IPS-15b (cell line): ENCODE data around the gene SHE.

ENCODE experiments used
- H3K27me3 ChIP-seq: one replicate; pipeline ENCODE4 v1.6.1; 2013; ENCODE audit warnings: low read length; ENCODE audit not compliant: control insufficient read depth, insufficient read depth
- H3K36me3 ChIP-seq: one replicate; pipeline ENCODE4 v1.6.1; 2013; ENCODE audit warnings: low read length; ENCODE audit not compliant: control insufficient read depth, insufficient read depth
- H3K4me1 ChIP-seq: one replicate; pipeline ENCODE4 v1.6.1; 2013; ENCODE audit warnings: mild to moderate bottlenecking, low read length; ENCODE audit not compliant: control insufficient read depth, insufficient read depth
- H3K4me3 ChIP-seq: one replicate; pipeline ENCODE4 v1.5.1; 2013; ENCODE audit warnings: low read depth, low read length
- H3K9ac ChIP-seq: one replicate; pipeline ENCODE4 v1.6.1; 2013; ENCODE audit warnings: low read depth, mild to moderate bottlenecking, low read length
- H3K9me3 ChIP-seq: one replicate; pipeline ENCODE4 v1.6.1; 2013; ENCODE audit warnings: mild to moderate bottlenecking, low read length; ENCODE audit not compliant: control insufficient read depth, insufficient read depth

Gene SHE

DNA sequence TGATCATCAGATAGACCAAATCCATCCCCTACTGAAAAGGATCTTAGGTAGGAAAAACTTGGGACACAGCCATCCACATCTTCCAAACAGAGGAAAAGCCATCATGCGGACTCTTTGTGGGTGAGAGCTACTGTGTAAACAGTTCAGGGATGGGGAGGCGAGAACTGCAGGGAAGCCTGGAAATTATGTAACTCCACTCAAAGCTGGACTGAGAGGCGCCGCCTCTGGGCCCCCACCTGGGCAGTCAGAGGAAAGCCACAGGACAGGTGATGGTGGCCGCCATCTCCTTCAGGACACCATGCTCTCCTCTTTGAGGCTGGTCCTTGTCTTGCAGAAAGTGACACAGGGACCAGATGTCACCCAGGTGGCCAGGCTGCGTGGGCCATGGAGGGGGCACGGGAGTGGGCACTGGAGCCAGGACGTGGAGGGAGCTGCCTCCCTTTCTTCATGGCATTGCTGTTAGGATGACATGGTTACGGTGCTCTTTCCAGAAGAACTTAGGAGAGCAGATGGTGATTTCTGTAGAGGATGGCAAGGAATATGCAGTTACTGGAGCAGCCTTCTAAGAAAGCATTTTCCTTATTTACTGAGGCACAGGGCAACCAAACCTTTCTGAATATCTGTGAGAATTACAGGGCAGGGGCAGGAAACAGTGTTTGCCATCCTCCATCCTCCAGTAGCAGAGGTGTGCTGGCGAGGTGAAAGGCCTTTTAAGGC lies 32.2 kb downstream of the SHE start:
- Histone ChIP-seq H3K36me3 (no peaks in the 10 kb centered on the region), H3K9ac (no peak overlapping the region), H3K9me3 (no peaks in the 10 kb centered on the region), H3K4me3 (no peak overlapping the region), H3K4me1 (peaks cover 7% of the 10 kb centered on the region), H3K27me3 (no peaks in the 10 kb centered on the region)

DNA sequence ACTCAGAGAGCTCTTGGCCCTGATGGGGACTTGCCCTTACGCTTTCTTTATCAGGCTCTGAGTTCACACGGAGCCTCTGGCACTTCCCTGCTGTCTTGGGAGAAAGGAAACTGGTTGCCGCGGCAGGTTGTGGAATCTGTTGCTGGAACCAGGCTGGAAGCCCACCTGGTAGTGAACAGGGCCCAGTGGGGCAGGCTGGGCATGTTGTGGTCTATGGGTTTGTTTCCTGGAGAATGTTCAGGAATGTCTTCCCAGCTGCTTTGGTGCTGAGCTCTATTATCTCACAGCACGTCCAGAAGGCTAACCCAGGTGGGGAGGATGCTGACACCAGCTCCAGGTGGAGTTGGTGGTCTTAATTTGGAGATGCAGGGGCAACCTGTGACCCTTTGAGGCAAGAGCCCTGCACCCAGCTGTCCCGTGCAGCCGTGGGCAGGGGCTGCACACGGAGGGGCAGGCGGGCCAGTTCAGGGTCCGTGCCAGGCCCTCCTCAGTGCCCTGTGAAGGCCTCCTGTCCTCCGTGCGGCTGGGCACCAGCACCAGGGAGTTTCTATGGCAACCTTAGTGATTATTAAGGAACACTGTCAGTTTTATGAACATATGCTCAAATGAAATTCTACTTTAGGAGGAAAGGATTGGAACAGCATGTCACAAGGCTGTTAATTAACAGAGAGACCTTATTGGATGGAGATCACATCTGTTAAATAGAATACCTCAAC lies 33.5 kb downstream of the SHE start:
- no peak overlapping the region for H3K9ac ChIP-seq
- no peaks in the 10 kb centered on the region for H3K9me3 ChIP-seq
- no peak overlapping the region for H3K4me3 ChIP-seq
- no peaks in the 10 kb centered on the region for H3K36me3 ChIP-seq
- H3K27me3 ChIP-seq: no peaks in the 10 kb centered on the region
- peaks cover 7% of the 10 kb centered on the region for H3K4me1 ChIP-seq

DNA sequence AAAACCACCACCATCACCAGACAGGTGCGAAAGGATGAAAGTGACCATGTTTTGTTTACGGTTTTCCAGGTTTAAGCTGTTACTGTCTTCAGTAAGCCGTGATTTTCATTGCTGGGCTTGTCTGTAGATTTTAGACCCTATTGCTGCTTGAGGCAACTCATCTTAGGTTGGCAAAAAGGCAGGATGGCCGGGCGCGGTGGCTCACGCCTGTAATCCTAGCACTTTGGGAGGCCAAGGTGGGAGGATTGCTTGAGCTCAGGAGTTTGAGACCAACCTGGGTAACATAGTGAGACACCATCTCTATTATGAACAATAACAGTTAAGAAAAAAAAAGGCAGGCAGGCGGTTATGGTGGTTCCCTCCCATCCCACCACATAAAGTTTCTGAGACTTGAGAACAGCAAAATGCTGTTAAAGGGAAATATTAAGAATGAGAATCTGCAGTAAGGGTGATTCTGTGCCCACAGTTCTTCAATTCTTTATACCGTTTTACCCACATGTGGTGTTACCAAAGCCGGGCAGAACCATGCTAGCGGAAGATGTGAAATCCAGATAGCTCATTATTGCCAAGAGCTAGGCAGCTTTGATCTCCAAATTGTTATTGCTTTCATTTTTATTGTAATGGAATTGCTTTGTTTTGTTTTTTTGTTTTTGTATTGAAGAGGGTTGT lies 34.6 kb downstream of the SHE start:
- Histone ChIP-seq H3K4me1 (peaks cover 7% of the 10 kb centered on the region), H3K9me3 (no peaks in the 10 kb centered on the region), H3K9ac (no peak overlapping the region), H3K4me3 (no peak overlapping the region), H3K36me3 (no peaks in the 10 kb centered on the region), H3K27me3 (no peaks in the 10 kb centered on the region)

DNA sequence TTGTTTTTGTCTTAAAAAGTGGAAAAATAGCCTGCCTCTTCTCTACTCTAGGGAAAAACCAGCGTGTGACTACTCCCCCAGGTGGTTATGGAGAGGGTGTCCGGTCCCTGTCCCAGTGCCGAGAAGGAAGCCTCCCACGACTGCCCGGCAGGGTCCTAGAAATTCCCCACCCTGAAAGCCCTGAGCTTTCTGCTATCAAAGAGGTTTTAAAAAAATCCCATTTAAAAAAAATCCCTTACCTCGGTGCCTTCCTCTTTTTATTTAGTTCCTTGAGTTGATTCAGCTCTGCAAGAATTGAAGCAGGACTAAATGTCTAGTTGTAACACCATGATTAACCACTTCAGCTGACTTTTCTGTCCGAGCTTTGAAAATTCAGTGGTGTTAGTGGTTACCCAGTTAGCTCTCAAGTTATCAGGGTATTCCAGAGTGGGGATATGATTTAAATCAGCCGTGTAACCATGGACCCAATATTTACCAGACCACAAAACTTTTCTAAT lies 35.2 kb downstream of the SHE start:
- no peaks in the 10 kb centered on the region for H3K9me3 ChIP-seq
- no peaks in the 10 kb centered on the region for H3K27me3 ChIP-seq
- H3K4me3 ChIP-seq: no peak overlapping the region
- H3K4me1 ChIP-seq: peaks cover 7% of the 10 kb centered on the region
- H3K36me3 ChIP-seq: no peaks in the 10 kb centered on the region
- H3K9ac ChIP-seq: no peak overlapping the region

DNA sequence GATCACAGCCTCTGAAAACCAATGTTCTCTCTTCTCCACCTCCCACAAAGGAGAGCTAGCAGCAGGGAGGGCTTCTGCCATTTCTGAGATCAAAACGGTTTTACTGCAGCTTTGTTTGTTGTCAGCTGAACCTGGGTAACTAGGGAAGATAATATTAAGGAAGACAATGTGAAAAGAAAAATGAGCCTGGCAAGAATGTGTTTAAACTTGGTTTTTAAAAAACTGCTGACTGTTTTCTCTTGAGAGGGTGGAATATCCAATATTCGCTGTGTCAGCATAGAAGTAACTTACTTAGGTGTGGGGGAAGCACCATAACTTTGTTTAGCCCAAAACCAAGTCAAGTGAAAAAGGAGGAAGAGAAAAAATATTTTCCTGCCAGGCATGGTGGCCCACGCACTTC lies 36.0 kb downstream of the SHE start:
- Histone ChIP-seq H3K36me3 (no peaks in the 10 kb centered on the region), H3K4me3 (no peak overlapping the region), H3K27me3 (no peaks in the 10 kb centered on the region), H3K9me3 (no peaks in the 10 kb centered on the region), H3K9ac (no peak overlapping the region), H3K4me1 (peaks cover 7% of the 10 kb centered on the region)

DNA sequence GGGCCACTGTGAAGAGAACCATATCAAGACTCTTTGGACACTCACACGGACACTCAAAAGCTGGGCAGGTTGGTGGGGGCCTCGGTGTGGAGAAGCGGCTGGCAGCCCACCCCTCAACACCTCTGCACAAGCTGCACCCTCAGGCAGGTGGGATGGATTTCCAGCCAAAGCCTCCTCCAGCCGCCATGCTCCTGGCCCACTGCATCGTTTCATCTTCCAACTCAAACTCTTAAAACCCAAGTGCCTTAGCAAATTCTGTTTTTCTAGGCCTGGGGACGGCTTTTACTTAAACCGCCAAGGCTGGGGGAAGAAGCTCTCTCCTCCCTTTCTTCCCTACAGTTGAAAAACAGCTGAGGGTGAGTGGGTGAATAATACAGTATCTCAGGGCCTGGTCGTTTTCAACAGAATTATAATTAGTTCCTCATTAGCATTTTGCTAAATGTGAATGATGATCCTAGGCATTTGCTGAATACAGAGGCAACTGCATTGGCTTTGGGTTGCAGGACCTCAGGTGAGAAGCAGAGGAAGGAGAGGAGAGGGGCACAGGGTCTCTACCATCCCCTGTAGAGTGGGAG lies 36.5 kb downstream of the SHE start:
- H3K9ac ChIP-seq: no peak overlapping the region
- no peak overlapping the region for H3K4me3 ChIP-seq
- peaks cover 7% of the 10 kb centered on the region for H3K4me1 ChIP-seq
- no peaks in the 10 kb centered on the region for H3K36me3 ChIP-seq
- no peaks in the 10 kb centered on the region for H3K9me3 ChIP-seq
- H3K27me3 ChIP-seq: no peaks in the 10 kb centered on the region

DNA sequence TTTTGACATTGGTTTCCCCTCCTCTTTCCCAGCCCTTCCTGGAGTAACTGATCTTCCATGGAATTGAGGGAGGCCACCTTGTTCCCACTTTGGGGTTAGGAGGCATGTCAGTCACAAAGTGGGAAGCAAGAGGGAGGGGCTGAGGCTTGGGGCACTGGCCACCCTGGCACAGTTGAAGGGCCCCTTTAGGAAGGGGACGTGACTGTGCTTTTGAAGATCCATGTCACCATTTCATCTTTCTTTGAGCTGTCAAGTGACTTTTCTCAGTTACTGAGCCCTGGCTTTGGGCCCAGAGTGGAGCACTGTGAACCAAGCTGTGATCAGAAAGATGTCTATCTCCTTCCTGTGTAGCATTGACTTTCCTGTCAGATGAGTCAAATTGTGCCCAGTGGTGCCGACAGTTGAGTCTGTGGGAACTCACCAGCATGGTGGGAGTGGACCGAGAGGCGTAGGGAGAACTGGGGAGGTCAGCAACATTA lies 38.7 kb downstream of the SHE start:
- no peak overlapping the region for H3K4me3 ChIP-seq
- no peaks in the 10 kb centered on the region for H3K9me3 ChIP-seq
- H3K4me1 ChIP-seq: peaks cover 7% of the 10 kb centered on the region
- no peaks in the 10 kb centered on the region for H3K27me3 ChIP-seq
- no peaks in the 10 kb centered on the region for H3K36me3 ChIP-seq
- no peak overlapping the region for H3K9ac ChIP-seq

DNA sequence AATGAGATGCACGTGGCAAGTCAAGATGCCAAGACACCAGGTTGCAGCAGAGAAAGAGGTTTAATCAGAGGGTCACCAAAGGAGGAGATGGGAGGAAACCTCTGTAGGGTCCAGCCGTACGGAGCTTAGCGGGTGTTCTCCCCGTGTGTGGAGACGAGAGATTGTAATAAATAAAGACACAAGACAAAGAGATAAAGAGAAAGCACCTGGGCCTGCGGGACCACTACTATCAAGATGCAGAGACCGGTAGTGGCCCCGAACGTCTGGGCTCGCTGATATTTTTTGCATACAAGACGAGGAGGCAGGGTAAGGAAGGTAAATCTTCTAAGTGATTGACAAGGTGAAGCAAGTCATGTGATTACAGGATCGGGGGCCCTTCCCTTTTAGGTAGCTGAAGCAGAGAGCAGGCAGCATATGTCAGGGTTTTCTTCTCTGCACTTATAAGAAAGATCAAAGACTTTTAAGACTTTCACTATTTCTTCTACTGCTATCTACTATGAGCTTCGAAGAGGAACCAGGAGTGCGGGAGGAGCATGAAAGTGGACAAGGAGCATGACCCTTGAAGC lies 41.4 kb downstream of the SHE start:
- H3K4me3 ChIP-seq: no peak overlapping the region
- H3K9me3 ChIP-seq: no peaks in the 10 kb centered on the region
- no peaks in the 10 kb centered on the region for H3K36me3 ChIP-seq
- H3K27me3 ChIP-seq: no peaks in the 10 kb centered on the region
- no peak overlapping the region for H3K9ac ChIP-seq
- peaks cover 2% of the 10 kb centered on the region for H3K4me1 ChIP-seq

DNA sequence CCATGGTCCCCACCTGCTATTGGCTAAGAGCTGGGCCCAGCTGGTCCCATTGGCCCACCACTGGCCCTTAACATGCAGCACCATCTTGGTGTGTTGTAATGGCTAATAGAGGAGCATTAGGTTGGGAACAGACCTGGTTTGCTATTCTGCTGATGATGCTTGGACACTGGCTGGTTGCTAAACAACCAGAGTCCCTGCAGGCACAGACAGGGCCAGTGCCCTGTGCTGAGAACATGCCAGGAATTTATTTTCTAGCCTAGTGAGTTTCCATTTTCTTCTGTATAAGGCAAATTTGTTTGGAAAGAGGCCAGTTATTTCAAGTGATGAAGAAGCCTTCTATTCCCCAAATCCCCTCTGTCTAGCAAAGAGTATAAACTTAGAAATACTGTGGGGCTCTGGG lies 43.1 kb downstream of the SHE start:
- Histone ChIP-seq H3K4me3 (no peak overlapping the region), H3K9ac (no peak overlapping the region), H3K27me3 (no peaks in the 10 kb centered on the region), H3K4me1 (no peaks in the 10 kb centered on the region), H3K36me3 (no peaks in the 10 kb centered on the region), H3K9me3 (no peaks in the 10 kb centered on the region)

DNA sequence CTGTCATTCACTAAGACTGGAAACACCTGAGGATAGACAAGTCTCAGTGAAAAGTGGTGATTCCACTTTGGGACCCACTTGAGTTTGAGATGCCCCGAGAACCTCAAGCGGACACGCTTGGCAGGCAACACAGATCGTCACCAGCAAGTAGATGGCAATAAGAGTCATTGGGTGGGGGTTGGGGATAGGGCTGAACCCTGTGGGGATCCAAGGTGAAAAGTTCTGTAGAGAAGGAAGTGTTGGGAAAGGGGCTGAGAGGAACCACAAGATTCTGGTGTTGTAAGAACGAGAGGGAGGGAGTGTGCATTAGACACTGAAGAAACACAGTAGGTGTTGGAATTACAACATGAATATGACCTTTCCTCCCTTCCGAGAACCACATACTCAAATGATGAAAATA lies 45.6 kb downstream of the SHE start:
- no peak overlapping the region for H3K9ac ChIP-seq
- no peak overlapping the region for H3K4me3 ChIP-seq
- H3K27me3 ChIP-seq: no peaks in the 10 kb centered on the region
- H3K9me3 ChIP-seq: no peaks in the 10 kb centered on the region
- H3K36me3 ChIP-seq: no peaks in the 10 kb centered on the region
- no peaks in the 10 kb centered on the region for H3K4me1 ChIP-seq

DNA sequence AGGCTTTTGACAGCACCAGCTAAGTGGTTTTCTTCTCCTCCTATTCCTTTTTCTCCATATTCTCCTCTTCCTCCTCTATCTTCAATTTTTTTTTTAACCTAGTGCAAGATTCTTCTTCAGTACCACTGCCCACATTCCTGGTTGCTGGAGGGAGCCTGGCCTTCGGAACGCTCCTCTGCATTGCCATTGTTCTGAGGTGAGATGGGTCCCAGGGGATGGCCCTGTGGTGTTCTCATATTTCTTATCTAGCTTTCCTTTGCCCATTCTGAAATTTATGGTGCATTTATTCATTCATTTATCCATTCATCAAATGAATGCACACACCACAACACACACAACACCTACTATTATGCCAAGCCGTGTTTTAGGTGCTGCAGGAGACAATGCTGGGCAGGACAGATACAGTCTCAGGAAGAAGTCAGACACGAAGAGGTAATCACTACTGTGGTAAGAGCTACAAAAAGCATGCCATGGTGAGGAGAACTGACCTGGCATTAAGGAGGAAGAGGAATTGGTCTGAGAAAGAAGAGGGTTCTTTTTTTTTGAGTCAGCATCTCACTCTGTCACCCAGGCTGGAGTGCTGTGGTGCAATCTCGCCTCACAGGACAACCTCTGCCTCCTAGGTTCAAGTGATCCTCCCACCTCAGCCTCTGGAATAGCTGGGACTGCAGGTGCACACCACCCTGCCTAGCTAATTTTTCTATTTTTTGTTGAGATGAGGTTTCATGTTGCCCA lies 47.7 kb downstream of the SHE start:
- H3K9ac ChIP-seq: no peak overlapping the region

More for the DNA sequence above, 47.7 kb downstream of the SHE start:
- no peaks in the 10 kb centered on the region for H3K4me1 ChIP-seq
- H3K27me3 ChIP-seq: no peaks in the 10 kb centered on the region
- no peaks in the 10 kb centered on the region for H3K9me3 ChIP-seq
- H3K36me3 ChIP-seq: no peaks in the 10 kb centered on the region
- H3K4me3 ChIP-seq: no peak overlapping the region
